ENCODE measurements around the gene SYT1.

Gene SYT1

DNA sequence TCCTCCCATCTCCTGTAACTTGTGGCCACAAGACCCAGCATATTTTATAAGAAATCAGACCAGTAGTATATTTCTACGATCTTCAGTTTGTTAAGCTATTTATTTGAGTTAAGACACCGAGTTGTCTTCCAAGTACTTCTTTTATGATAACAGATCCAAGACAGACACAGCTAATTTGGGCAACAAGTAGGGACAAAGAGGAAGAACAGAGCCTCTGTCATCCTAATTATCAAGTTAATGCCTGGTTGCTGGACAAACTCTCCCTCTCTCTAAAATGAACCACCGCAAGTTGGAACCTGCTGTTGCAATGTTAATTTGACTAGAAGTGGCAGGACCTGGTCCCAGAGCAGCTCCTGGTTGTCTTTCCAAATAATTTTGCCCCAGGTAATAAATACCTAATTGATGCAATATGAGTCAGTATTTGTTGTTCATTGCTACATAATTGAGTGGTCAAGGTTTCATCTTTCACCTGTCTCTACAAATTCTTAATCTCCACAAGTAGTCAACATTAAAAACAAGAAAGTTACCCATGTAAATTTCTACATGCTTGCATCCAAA is 502.5 kb downstream of the SYT1 start:
- no peak for DNase-seq

DNA sequence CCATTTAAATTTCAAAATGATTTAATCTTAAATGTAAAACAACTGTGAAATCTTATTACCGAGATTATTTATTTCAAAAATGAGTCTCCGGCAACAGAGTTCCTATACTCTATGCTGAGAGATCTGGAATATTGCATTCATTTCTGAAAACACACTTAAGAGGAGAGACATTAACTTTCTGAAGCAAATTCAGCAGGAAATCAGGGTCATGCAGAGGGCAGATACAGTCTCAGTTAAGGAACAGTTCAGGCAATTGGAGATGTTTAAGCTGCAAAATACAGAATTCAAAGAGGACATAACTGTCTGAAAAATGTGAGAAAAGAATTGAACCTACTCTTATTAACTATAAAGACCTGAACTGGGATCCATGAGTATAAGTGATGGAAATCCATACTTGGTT is 505.4 kb downstream of the SYT1 start:
- DNase-seq: no peak

DNA sequence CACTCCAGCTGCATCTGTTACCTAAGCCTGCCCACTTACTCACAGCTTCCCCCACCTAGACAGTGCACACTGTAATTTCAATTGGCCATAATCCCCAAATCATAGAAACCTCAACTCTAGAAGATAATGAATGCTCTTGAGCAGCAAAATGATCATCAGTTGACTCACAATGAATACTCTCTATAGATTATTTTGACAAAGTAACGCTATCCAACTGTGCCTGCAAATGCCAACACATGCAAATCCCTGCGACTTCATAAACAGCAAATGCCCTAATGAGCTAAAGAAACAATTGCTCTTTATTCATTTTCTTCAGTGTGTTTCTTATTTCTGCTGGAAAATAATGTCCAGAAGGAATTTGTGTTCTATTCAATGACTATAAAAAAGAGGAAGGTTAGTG is 506.7 kb downstream of the SYT1 start:
- DNase-seq: no peak

DNA sequence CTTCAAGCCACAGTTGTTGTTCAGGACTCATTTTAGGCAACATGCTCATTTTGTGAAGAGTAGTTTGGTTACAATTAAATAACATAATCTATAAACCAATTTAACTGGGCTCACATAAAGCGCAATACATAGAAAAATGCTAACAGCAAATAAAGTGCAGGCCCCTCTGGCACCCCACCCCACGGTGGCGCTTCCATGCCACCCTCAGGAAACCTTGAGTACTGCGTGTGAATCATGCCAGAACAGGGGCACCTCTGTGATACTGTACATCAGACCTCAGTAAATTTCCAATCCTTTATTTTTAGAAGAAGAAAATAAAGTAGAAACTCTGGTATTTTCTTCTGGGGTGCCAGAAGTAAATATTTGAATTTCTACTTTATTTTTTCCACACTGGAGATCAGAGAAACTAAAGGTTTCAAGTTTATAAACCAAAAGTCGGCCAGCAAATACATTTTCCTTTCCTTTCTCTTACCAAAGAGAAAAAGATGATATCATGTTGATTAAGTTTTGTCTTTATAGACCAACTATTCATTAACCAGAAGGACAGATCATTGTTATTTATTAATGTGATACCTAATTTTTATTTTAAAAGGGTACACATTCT is 509.4 kb downstream of the SYT1 start:
- no peak for DNase-seq

DNA sequence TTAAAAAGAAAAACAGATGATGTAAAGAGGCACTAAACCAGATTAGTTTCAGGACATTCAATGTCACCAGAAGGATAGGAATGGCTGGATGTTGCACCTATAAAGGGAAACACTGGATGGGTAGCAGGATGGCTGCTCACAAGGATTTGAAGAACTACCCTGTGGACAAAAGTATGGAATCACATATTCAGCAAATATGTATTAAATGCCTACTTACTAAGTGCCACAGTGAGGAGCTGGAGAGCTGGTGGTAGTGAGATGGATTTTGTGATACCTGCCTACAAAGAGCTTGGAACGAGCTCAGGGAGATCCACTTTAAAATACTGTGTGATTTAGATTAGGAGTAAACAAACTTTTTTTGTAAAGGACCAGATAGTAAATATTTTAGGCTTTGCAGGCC is 510.0 kb downstream of the SYT1 start:
- DNase-seq: no peak

DNA sequence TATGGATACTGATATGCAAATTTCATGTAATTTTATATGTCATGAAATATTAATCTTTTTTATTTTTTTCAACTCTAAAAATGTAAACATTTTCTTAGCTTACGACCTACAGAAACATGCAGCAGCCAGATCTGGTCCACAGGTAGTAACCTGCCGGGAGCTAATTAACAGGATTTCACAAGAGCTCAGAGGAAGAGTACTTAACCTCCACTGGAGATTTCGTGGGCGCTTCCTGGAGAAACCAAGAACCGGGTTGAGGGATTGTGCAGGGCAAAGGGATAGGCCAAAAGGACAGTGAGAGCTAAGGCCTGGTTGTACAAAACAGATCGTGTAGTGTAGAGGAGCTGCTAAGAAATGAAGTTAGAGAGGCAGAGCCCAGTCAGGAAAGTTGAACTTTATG is 510.5 kb downstream of the SYT1 start:
- DNase-seq: no peak

DNA sequence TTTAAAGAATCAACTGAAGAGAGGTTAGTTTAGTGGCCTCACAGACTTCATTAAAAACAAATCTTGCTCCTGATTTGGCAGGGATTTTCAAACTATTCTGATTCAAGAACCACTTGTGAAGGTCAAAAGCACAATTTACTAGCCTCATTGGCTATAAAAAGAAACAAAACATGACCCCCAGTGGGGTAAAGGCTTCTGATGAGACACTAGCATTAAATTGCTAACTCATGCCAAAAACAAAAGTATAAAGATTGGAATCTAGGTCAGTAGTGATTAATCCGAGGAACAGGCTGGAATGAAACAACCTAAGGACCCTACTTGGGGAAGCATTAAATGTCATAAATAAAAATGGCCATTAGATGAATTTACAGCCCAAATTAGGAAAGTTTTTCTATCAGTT is 513.9 kb downstream of the SYT1 start:
- DNase-seq: no peak

DNA sequence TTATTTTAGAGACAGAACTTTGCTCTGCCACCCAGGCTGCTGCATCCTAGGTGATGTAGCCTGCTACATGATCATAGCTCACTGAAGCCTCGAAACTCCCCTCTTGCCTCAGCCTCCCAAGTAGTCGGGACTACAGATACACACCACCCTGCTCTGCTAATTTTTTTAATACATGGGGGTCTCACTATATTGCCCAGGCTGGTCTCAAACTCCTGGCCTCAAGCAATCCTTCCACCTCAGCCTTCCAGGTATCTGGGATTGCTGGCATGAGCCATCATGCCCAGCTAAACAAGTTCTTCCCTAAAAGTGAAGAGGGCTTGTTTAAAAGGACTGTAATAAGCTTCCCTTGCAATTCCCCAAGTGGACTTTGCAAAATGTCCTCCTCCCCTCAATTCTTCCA is 515.8 kb downstream of the SYT1 start:
- DNase-seq: no peak

DNA sequence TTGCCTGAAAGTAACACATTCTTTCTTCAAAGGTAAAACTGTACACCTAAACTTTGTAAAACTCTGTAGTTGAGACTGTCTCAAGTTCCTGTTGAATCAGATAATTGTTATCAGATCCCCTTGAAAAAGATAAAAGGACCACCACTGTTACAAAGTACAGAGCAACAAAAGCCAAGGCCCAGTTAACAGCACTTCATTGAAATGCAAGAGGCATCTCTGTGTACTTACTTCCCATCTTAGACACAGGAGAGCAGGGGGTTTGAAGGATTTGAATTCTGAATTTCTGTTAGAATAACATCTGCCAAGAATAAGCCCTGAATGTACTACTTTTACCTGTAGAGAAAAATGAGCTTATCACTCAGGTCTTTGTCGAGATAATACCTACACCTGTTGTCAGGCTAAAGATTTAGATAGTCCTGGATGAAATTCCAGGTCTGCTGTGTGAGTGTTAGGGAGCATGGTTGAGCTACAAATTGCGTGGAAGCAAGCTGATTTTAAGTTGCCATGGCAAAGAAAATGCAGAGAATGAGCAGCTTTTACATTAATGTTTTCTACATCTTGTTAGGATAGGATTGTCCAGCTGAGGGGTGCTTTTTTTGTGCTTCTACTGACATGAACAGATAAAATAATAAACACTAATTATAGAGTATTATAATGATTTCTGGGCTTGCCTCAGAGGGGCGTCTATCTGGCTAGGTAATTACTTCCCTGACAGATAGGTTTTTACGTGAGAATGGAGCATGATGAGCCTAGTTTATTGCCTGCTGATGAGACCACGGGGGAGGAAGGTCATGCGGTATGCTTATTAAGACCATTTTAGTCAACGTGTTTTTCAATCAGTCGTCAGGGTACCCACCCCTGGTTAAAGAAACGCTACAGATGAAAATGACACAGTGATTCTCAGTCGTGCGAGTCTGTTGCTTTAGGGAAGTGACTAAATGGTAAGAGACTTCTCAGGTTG is 517.0 kb downstream of the SYT1 start:
- no peak for DNase-seq

DNA sequence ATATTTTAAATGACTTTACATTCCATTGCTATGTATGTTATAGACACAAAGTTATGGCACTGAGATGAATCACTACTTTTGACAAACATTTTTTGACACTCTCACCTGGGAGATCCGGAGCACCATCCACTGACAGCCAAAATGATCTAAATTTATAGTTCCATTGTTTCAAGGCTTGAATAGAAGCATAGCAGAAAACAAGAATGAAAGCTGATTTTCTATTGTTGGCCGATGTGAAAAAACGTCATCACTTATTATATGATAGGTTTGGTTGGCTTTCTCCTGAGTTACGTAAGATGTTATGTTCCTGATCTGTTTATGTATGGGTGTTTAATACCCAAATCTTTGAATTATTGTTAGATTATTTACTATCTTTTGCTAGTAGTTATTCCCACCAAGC is 520.0 kb downstream of the SYT1 start:
- DNase-seq: no peak

DNA sequence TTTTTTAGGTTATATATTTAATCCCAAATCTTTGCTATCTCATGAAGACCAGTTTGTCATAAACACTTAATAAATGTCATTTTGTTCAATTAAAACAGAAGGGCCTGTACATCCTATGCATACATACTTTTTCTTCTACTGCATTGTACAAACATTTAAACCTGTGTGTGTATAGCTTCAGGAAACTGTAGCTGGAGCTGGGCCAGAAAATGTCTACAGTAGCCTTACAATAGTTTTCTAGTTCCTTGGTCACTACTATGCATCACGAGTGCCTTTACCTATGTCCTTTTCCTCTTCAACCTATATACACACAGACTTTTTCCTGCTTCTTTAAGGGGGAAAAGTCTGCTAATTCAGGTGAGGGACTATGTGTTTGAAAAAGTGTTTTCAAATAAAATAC is 523.4 kb downstream of the SYT1 start:
- no peak for DNase-seq

DNA sequence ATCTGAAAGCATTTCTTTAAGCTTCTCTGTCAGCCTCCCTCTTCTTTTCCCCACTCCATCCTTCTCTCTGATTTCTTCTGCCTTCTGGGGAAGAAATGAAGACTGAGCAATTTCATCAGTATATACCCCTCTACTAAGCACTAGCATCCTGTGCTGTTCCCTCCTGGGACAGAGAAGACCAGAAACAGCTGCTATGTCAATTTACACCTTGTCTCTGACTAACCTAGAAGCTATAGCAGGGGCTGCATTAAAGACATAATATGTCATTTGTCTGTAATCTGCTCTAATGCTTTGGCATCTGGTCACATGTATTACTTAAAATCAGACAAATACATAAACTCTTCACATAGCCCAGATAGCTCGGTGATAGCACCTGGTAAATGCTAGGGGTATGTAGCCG is 529.3 kb downstream of the SYT1 start:
- no peak for DNase-seq

DNA sequence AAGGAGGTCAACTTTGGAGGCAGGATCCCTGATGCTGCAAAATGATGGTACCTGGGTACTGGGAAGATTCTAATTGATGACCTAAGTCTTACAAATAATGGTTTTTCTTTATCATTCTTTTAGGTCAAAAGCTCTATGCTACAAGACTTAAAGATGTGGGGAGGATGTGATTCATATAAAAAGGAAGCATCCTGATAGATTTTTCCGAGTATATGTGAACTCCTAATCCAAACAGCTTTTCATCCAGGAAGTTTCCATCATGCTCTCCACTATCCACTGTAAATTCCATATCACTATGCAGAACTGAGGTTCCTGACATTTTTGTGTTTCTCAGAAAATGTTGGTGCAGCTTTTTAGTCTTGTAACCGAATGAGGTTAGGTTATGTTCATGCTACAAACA is 533.0 kb downstream of the SYT1 start:
- DNase-seq: no peak

DNA sequence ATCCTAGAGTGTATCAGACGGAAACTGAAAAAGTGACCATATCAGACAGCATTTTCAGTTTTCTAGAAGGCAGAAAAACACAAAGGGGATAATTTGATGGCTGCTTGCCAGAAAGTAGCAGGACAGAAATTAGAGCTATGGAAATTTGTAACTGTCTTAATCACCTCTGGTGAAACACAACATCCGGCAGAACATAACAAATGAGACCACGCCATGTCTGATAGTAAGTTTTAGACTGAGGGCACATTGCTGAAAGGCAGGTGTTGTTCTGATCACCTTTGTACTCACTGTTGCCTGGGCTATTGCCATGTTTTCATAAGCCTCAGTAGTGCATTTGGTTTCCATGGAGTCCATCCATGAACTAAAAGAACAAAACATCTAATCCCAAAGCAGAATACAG is 535.9 kb downstream of the SYT1 start:
- DNase-seq: no peak

DNA sequence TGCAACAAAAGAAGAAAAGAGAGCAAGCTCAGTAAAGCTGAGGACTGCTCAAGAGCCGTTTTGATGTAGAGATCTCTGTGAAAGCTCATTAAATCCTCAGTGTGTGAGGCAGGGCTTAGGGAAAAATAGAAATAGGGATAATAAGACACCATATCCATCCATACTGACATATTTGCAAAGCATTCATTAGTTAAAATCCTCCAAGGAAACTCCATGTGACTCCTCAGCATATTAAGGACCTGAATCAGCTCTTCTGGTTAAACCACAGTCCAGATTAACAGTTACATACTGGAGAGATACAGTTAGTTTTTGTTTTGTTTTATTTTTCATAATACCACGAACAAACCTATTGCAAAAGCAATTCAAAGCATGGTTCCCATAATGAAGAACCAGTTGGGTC is 538.0 kb downstream of the SYT1 start:
- no peak for DNase-seq

DNA sequence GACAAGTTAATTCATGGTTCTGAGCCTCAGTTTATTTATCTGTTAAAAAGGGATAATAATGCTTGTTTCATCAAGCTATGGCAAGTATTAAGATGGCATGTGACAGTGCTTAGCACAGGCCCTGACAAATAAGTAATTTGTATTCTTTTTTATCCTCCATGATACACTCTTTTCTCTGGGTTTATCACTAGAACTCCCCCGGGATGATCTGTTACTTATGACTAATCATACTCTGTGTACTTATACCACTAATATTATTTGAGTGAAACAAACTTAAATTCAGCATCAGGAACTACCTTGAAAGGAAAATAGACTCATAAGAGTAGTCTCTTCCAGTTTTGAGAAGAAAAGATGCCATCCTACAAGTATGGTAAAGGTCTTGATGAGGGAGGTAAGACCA is 542.4 kb downstream of the SYT1 start:
- no peak for DNase-seq

DNA sequence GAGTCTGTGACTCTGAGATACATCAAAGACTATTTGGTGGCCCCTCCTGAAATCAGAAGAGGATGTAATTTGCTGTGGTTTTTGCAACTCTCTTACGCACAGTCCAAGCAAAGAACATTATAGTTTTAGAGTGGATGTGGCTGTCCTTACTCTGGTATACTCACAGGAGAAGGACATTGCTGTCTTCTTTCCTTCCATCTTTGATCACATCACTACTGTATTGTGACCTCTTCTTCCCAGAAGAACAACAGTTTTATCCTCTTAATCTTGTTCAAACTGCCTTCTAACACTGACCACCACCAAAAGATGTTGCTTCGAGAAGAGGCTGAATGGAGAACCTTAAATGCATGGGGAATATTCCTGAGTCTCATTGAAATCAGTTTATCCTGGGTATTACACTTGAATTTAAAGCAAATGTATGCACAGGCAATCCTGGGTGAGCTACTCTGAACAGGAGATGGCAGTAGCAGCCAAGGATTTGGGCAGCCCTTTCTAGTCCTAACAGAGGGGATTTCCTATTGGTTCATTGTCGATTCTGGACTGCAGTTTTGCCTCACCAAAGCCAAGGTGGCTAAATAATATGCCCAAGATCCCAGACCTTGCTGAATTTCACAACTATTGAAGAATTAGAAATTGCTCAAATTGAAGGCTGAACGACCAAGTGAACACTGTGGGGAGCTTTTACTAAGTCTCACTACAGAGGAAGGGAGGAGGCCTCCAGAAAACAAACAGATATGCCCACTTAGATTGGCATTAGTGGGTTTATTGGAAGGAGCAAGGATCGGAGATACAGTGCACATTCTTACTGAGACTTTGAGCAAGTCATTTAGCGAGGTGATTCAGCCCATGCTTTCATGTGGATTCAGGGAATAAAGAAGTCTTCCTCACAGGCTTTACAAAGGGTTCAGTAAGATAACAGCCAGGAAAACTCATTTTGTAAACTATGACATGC is 543.4 kb downstream of the SYT1 start:
- no peak for DNase-seq

DNA sequence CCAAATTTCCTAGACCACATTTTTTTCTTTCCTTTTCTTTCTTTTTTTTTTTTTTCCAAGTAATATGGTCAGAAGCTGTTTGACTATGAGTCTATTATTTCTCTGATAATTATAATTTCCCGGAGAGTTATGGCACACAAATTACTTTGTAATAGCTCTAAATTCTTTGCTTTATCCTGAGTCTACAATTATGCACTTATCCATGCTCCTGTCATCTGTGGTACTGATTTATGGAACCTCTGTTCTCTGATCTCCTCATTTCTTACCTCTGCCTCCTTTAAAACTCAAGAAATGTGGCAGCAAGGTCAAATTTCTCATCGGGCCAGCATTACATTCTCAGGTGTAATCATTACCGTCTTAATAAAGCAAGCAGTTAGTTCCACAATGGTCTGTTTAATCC is 544.1 kb downstream of the SYT1 start:
- DNase-seq: no peak

DNA sequence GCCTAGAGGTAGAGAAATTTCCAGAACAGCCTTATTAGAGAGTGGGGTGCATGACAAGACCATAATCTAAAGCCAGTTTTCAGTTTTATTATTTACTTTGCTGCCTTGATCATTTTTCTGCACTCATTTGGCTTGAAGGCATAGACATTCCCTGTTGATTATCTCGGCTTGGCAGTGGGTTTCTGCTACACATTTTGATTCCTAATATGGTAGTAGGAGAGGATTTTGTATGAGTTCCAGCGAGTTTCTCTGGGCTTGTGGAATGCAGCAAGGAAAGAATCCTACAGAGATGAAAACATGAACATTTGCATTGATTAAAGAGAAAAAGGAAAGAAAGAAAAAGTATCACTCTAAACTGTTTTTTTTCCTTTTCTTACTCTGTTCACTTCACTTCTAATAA is 545.0 kb downstream of the SYT1 start:
- no peak for DNase-seq

DNA sequence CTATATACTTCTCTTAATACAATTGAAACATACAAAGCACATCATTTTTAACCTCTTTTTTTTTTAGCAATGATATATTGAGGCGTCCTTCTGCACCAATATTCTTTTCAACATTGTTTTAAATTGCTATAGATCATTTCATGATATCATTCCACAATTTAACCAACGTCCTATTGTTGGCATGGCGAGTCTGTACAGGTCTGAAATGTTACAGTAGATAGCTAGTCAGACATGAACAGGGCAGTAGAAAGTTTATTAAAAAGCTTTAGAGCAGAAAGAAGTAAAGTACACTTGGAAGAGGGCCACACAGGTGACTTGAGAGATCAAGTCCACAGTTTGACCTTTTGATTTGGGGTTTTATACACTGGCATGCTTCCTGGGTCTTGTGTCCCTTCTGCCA is 547.2 kb downstream of the SYT1 start:
- DNase-seq: no peak

DNA sequence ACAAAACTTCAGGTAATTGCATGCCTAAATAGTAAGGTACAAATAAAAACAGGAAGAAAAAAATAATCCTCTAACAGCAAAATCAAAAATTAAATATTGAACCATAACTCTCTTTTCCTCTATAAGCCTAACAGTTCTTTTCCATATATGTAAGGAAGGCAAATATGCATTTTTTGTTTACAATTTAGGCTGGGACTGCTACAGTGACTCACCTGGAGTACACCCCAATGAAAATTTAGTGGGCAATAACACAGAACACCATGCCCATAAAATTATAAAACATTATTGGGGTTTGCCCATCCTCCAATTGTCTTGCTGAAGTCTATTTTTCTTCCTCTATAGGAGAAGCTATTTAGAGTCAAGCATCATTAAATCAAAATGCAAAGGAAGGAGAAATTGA is 549.2 kb downstream of the SYT1 start:
- DNase-seq: no peak

DNA sequence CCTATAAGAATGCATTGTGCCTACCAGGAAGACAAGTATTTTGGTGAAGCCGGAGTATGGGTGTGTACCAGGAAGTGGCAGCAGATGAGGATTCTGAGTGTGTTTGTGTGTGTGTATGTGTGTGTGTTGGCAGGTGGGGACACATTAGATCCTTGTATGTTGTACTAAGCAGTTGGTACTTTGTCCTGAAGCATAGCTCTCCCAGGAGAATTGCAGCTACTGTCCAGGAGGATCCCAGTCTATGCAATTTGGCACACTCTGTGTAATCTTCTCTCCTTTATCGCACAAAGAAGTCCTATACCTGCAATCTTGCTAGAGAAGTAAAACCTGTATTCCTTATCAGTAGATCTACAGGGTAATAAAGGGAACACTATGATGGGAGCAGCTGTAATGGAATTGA is 549.7 kb downstream of the SYT1 start:
- DNase-seq: no peak

DNA sequence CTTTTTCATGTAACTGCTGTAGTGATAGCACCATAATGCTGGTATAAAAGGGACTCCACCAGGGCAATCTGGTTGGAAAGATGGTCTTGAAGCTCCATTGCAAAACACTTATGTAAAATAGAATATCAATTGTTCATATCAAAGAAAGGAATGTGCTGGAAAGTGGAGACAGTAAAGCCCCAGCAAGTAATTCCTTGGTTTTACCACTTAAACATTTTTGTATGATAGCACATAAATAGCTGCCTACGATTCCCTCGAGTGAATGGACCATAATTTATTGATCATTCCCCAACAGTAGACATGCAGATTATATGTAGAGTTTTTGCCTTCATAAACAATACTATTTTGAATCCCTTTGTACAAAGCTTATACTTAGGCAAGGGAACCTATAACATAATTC is 550.7 kb downstream of the SYT1 start:
- no peak for DNase-seq

Measured in stimulated activated naive CD4-positive, alpha-beta T cell treated with Interleukin-2 at 50 U/mL for 16 hours (primary cell).